Measurements from ENCODE around the gene MBOAT2.

MBOAT2 gene

GRCh38 chr2:8872821-8873432 lies 130.6 kb downstream of the MBOAT2 start:
- H3K4me3 ChIP-seq (ENCODE audit: low read length): no peak overlapping the region
- H2BK120ac ChIP-seq (ENCODE audit: low read depth, low read length): no peak overlapping the region
- no peak overlapping the region for H2BK15ac ChIP-seq (replicated peaks; ENCODE audit: low read depth)
- no peaks in the 10 kb centered on the region for H3K79me2 ChIP-seq (ENCODE audit: control insufficient read depth, insufficient read depth, low read length)
- H4K5ac ChIP-seq (ENCODE audit: low read length): no peak overlapping the region
- no CpG with 5 or more reads among the region's 11 CpGs for WGBS (ENCODE audit: extremely low coverage, insufficient coverage, low lambda C conversion rate)
- H2BK5ac ChIP-seq (ENCODE audit: low read length): no peak overlapping the region
- no peak overlapping the region for H2AK5ac ChIP-seq (ENCODE audit: low read length)
- no peak overlapping the region for H3K23ac ChIP-seq (ENCODE audit: low read length)
- no peak overlapping the region for H3K4ac ChIP-seq (ENCODE audit: low read depth, low read length)
- H3K4me2 ChIP-seq (ENCODE audit: low read length): no peak overlapping the region
- no peaks in the 10 kb centered on the region for H3K79me1 ChIP-seq (ENCODE audit: low read length)
- no peak overlapping the region for H3K18ac ChIP-seq (ENCODE audit: low read length)
- H3K27ac ChIP-seq (ENCODE audit: low read depth, low read length): no peak overlapping the region
- no peak overlapping the region for H4K8ac ChIP-seq (ENCODE audit: low read depth, low read length)
- no peak overlapping the region for H3K56ac ChIP-seq (ENCODE audit: low read length)
- DNase-seq: peak; percentile 63
- peaks cover 3% of the 10 kb centered on the region for H3K36me3 ChIP-seq (ENCODE audit: control insufficient read depth, insufficient read depth, low read length)
- no peak overlapping the region for H3K9ac ChIP-seq (ENCODE audit: low read length)
- no peaks in the 10 kb centered on the region for H3K4me1 ChIP-seq (ENCODE audit: control insufficient read depth, low read depth, low read length)
- no peaks in the 10 kb centered on the region for H3K27me3 ChIP-seq (ENCODE audit: insufficient read depth, low read length, poor library complexity)

DNA sequence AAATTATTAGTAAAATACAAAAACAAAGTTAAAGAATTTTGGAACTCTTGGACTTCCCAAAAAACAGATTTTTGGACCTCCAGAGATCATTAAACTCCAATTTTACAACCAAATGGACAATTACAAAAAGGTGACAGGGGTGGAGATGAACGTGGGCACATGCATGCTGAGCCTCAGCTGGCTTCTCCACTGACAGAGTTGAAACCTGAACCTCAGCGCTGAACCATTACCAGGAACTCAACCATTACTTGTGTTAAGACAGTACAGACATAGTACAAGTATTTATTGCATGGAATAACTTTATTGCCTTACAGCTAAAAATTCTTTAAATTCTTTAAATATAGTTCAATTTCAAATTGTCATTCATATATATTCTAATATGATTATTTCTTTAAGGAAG lies 133.0 kb downstream of the MBOAT2 start:
- Histone ChIP-seq H3K23ac (ENCODE audit: low read length) (no peak overlapping the region), H3K9ac (ENCODE audit: low read length) (no peak overlapping the region), H3K4me1 (ENCODE audit: control insufficient read depth, low read depth, low read length) (no peaks in the 10 kb centered on the region), H4K8ac (ENCODE audit: low read depth, low read length) (no peak overlapping the region), H3K4ac (ENCODE audit: low read depth, low read length) (no peak overlapping the region), H3K27ac (ENCODE audit: low read depth, low read length) (no peak overlapping the region), H2BK5ac (ENCODE audit: low read length) (no peak overlapping the region), H3K56ac (ENCODE audit: low read length) (no peak overlapping the region), H3K4me2 (ENCODE audit: low read length) (no peak overlapping the region), H2BK120ac (ENCODE audit: low read depth, low read length) (no peak overlapping the region), H3K18ac (ENCODE audit: low read length) (no peak overlapping the region), H3K79me2 (ENCODE audit: control insufficient read depth, insufficient read depth, low read length) (no peaks in the 10 kb centered on the region), H3K4me3 (ENCODE audit: low read length) (no peak overlapping the region), H3K79me1 (ENCODE audit: low read length) (no peaks in the 10 kb centered on the region), H3K27me3 (ENCODE audit: insufficient read depth, low read length, poor library complexity) (no peaks in the 10 kb centered on the region), H2AK5ac (ENCODE audit: low read length) (no peak overlapping the region), H4K5ac (ENCODE audit: low read length) (no peak overlapping the region), H2BK15ac (replicated peaks; ENCODE audit: low read depth) (no peak overlapping the region), H3K36me3 (ENCODE audit: control insufficient read depth, insufficient read depth, low read length) (peaks cover 3% of the 10 kb centered on the region)
- no peak for DNase-seq
- no CpG with 5 or more reads among the region's 2 CpGs for WGBS (ENCODE audit: extremely low coverage, insufficient coverage, low lambda C conversion rate)

- no CpG with 5 or more reads among the region's 3 CpGs for WGBS (ENCODE audit: extremely low coverage, insufficient coverage, low lambda C conversion rate)
- H3K4me3 ChIP-seq (ENCODE audit: low read length): no peak overlapping the region
- no peak overlapping the region for H4K5ac ChIP-seq (ENCODE audit: low read length)
Measured at GRCh38 chr2:8867363-8867762, 136.1 kb downstream of the MBOAT2 start.

DNA sequence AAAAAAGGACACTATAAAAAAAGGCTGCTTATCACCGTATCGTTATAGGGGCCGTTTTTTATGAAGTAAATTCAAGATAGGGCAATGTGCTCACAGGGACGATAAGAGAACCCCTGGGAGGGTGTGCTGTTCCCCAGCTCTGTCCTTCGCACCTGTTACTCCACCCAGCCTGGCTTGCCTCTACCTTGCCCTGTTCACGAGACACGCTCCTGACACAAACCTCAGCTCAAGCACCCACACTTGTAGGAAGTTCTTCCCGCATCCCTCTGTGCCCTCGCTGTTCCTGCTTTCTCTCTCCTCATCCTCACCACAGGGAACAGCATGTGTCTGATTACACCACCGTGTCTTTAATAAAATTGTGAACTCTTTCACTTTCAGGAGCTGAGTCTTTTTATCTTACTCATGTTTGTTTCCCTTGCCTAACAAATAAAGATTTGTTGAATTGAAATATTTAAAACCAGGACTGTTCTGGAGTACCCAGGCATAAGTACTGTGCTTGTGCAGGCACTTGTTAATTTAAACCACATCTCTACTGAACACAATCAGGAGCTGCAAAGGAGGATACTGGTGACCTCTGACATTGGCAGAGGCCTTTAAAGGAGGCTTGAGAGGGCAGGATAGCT lies 140.0 kb downstream of the MBOAT2 start:
- DNase-seq: no peak
- Histone ChIP-seq H4K8ac (ENCODE audit: low read depth, low read length) (no peak overlapping the region), H3K9ac (ENCODE audit: low read length) (no peak overlapping the region), H2BK15ac (replicated peaks; ENCODE audit: low read depth) (no peak overlapping the region), H3K4me1 (ENCODE audit: control insufficient read depth, low read depth, low read length) (no peaks in the 10 kb centered on the region), H3K4me2 (ENCODE audit: low read length) (no peak overlapping the region), H3K27ac (ENCODE audit: low read depth, low read length) (no peak overlapping the region), H2AK5ac (ENCODE audit: low read length) (no peak overlapping the region), H3K56ac (ENCODE audit: low read length) (no peak overlapping the region), H3K18ac (ENCODE audit: low read length) (no peak overlapping the region), H3K36me3 (ENCODE audit: control insufficient read depth, insufficient read depth, low read length) (peaks cover 3% of the 10 kb centered on the region), H3K4ac (ENCODE audit: low read depth, low read length) (no peak overlapping the region), H3K79me2 (ENCODE audit: control insufficient read depth, insufficient read depth, low read length) (no peaks in the 10 kb centered on the region), H3K79me1 (ENCODE audit: low read length) (no peaks in the 10 kb centered on the region), H3K23ac (ENCODE audit: low read length) (no peak overlapping the region), H2BK5ac (ENCODE audit: low read length) (no peak overlapping the region), H3K4me3 (ENCODE audit: low read length) (no peak overlapping the region), H4K5ac (ENCODE audit: low read length) (no peak overlapping the region), H2BK120ac (ENCODE audit: low read depth, low read length) (no peak overlapping the region), H3K27me3 (ENCODE audit: insufficient read depth, low read length, poor library complexity) (no peaks in the 10 kb centered on the region)
- no CpG with 5 or more reads among the region's 10 CpGs for WGBS (ENCODE audit: extremely low coverage, insufficient coverage, low lambda C conversion rate)

More at GRCh38 chr2:8867363-8867762, 136.1 kb downstream of the MBOAT2 start:
- Histone ChIP-seq H3K56ac (ENCODE audit: low read length) (no peak overlapping the region), H2BK120ac (ENCODE audit: low read depth, low read length) (no peak overlapping the region), H3K4me1 (ENCODE audit: control insufficient read depth, low read depth, low read length) (no peaks in the 10 kb centered on the region), H3K9ac (ENCODE audit: low read length) (no peak overlapping the region), H3K4ac (ENCODE audit: low read depth, low read length) (no peak overlapping the region), H3K4me2 (ENCODE audit: low read length) (no peak overlapping the region), H2BK15ac (replicated peaks; ENCODE audit: low read depth) (no peak overlapping the region), H3K36me3 (ENCODE audit: control insufficient read depth, insufficient read depth, low read length) (peaks cover 3% of the 10 kb centered on the region), H3K23ac (ENCODE audit: low read length) (no peak overlapping the region), H2AK5ac (ENCODE audit: low read length) (no peak overlapping the region), H3K79me2 (ENCODE audit: control insufficient read depth, insufficient read depth, low read length) (no peaks in the 10 kb centered on the region), H4K8ac (ENCODE audit: low read depth, low read length) (no peak overlapping the region), H3K79me1 (ENCODE audit: low read length) (no peaks in the 10 kb centered on the region), H2BK5ac (ENCODE audit: low read length) (no peak overlapping the region), H3K27ac (ENCODE audit: low read depth, low read length) (no peak overlapping the region), H3K18ac (ENCODE audit: low read length) (no peak overlapping the region), H3K27me3 (ENCODE audit: insufficient read depth, low read length, poor library complexity) (no peaks in the 10 kb centered on the region)
- DNase-seq: no peak

DNA sequence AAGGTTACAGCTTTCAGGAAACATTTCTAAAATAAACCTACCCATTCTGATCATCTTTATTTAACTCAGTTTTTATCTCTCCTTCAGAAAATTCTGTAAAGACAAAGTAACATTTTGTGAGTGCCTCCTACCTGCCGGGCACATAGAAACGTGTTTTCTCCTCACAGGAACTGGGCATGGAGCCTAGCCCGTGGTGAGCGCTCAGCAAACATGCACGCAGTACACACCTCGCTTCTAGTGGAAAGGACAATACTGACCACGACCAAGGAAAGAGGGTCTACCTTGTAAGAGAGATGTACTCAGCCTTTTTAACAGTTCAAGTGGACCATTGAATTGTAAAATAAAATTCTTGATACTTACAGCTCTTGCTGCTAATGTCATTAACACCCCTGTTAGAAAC lies 141.3 kb downstream of the MBOAT2 start:
- no peak overlapping the region for H2AK5ac ChIP-seq (ENCODE audit: low read length)
- no CpG with 5 or more reads among the region's 7 CpGs for WGBS (ENCODE audit: extremely low coverage, insufficient coverage, low lambda C conversion rate)
- DNase-seq: no peak
- H4K5ac ChIP-seq (ENCODE audit: low read length): no peak overlapping the region
- H4K8ac ChIP-seq (ENCODE audit: low read depth, low read length): no peak overlapping the region
- no peaks in the 10 kb centered on the region for H3K27me3 ChIP-seq (ENCODE audit: insufficient read depth, low read length, poor library complexity)
- no peak overlapping the region for H3K23ac ChIP-seq (ENCODE audit: low read length)
- H3K9ac ChIP-seq (ENCODE audit: low read length): no peak overlapping the region
- H3K36me3 ChIP-seq (ENCODE audit: control insufficient read depth, insufficient read depth, low read length): no peaks in the 10 kb centered on the region
- H2BK5ac ChIP-seq (ENCODE audit: low read length): no peak overlapping the region
- H3K79me1 ChIP-seq (ENCODE audit: low read length): no peaks in the 10 kb centered on the region
- no peak overlapping the region for H3K18ac ChIP-seq (ENCODE audit: low read length)
- H3K4me3 ChIP-seq (ENCODE audit: low read length): no peak overlapping the region
- no peak overlapping the region for H3K27ac ChIP-seq (ENCODE audit: low read depth, low read length)
- no peaks in the 10 kb centered on the region for H3K4me1 ChIP-seq (ENCODE audit: control insufficient read depth, low read depth, low read length)
- H2BK120ac ChIP-seq (ENCODE audit: low read depth, low read length): no peak overlapping the region
- no peak overlapping the region for H3K56ac ChIP-seq (ENCODE audit: low read length)
- no peak overlapping the region for H2BK15ac ChIP-seq (replicated peaks; ENCODE audit: low read depth)
- H3K4me2 ChIP-seq (ENCODE audit: low read length): no peak overlapping the region
- H3K79me2 ChIP-seq (ENCODE audit: control insufficient read depth, insufficient read depth, low read length): no peaks in the 10 kb centered on the region
- no peak overlapping the region for H3K4ac ChIP-seq (ENCODE audit: low read depth, low read length)

DNA sequence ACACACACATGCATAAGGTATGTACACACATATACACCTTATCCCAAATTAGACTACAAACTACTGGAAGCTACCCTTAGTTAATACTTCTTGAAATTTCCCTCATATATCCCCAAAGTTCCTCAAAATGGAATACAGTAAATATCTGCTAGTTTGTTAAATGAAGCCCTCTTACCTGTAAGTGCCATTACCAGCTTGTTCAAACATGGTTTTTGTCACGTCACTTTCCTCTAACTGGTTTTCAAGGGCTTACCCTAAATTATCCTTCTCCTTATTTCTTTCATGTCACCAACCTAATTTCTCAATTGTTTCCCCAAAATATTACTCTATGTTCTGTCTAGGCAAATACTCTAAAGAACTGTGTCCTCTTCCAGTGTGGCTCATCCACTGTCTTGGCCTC lies 141.7 kb downstream of the MBOAT2 start:
- no peak overlapping the region for H3K18ac ChIP-seq (ENCODE audit: low read length)
- H2BK120ac ChIP-seq (ENCODE audit: low read depth, low read length): no peak overlapping the region
- no peak overlapping the region for H3K9ac ChIP-seq (ENCODE audit: low read length)
- H2BK15ac ChIP-seq (replicated peaks; ENCODE audit: low read depth): no peak overlapping the region
- no peak overlapping the region for H3K4ac ChIP-seq (ENCODE audit: low read depth, low read length)
- H4K5ac ChIP-seq (ENCODE audit: low read length): no peak overlapping the region
- no peaks in the 10 kb centered on the region for H3K36me3 ChIP-seq (ENCODE audit: control insufficient read depth, insufficient read depth, low read length)
- H4K8ac ChIP-seq (ENCODE audit: low read depth, low read length): no peak overlapping the region
- no peak overlapping the region for H2BK5ac ChIP-seq (ENCODE audit: low read length)
- no peak overlapping the region for H3K27ac ChIP-seq (ENCODE audit: low read depth, low read length)
- no peak overlapping the region for H3K4me2 ChIP-seq (ENCODE audit: low read length)
- no peaks in the 10 kb centered on the region for H3K4me1 ChIP-seq (ENCODE audit: control insufficient read depth, low read depth, low read length)
- no peaks in the 10 kb centered on the region for H3K79me2 ChIP-seq (ENCODE audit: control insufficient read depth, insufficient read depth, low read length)
- H3K23ac ChIP-seq (ENCODE audit: low read length): no peak overlapping the region
- H3K56ac ChIP-seq (ENCODE audit: low read length): no peak overlapping the region
- H3K4me3 ChIP-seq (ENCODE audit: low read length): no peak overlapping the region
- H2AK5ac ChIP-seq (ENCODE audit: low read length): no peak overlapping the region
- H3K79me1 ChIP-seq (ENCODE audit: low read length): no peaks in the 10 kb centered on the region
- WGBS (ENCODE audit: extremely low coverage, insufficient coverage, low lambda C conversion rate): no CpG with 5 or more reads among the region's 1 CpG
- H3K27me3 ChIP-seq (ENCODE audit: insufficient read depth, low read length, poor library complexity): no peaks in the 10 kb centered on the region
- DNase-seq: no peak

Measured in mesendoderm (in vitro differentiated cells).